IPS-18c (cell line): ENCODE results near the gene FLNB.
"Not testable (repeated sequence)": the region's sequence is repeated elsewhere in the genome, so short reads cannot be mapped to it uniquely, and the experiment has no call there.

Experiments used
- H3K4me3 ChIP-seq: 2 replicates; pipeline ENCODE4 v1.7.0; 2013; ENCODE audit warnings: low read depth, mild to moderate bottlenecking, low read length, moderate library complexity; ENCODE audit not compliant: insufficient read depth
- H3K9me3 ChIP-seq: one replicate; pipeline ENCODE4 v1.6.1; 2013; ENCODE audit warnings: mild to moderate bottlenecking, low read length, moderate library complexity; ENCODE audit not compliant: control insufficient read depth, insufficient read depth

The FLNB gene

DNA sequence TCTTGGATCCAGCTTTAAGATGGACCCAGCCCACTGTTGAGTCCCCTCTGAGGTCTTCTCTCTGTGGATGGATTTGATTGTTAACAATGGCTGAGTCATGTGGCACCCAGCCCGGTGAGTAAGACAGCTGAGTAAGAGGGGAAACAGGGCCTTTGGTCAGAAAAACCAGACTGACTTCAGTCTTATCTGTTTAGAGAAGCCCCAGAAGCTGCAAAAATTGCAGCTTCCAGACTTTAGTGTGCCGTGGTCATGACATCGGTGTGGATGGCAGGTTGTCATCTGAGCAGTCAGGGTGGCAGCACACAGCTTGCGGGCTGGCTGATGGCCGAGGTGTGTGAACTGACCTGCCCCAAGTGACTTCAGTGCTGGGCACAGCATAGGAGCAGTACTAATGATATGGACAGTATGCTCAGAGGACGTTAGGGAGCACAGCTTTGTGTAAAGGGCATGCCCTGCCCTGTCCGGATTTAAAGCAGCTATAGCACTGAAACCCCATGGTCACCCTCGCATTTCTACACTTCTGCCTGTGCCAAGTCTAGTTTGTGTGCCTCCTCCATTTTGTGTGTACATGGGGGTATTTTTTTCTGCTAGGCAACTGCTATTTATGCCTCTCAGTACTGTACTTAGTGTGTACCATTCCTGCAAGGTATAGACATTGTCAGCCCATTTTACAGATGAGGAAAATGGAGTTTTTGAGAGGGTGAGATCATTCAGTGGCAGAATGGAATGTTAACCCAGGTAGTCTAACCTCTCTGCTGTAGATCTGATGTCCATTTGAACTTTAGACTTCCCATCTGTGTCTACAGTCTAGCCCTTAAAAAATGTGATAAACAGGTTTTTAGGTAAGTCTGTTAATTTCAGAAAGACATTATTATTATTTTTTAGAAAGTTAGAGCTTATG, 44.4 kb downstream of the FLNB start:
- H3K4me3 ChIP-seq = no peak overlapping the region
- H3K9me3 ChIP-seq = no peaks in the 10 kb centered on the region

GRCh38 chr3:58054652-58055051, 46.4 kb downstream of the FLNB start:
- no peak overlapping the region for H3K4me3 ChIP-seq

GRCh38 chr3:58055314-58055713, 47.1 kb downstream of the FLNB start:
- Histone ChIP-seq H3K4me3 (no peak overlapping the region), H3K9me3 (no peaks in the 10 kb centered on the region)

More at GRCh38 chr3:58054652-58055051, 46.4 kb downstream of the FLNB start:
- no peaks in the 10 kb centered on the region for H3K9me3 ChIP-seq

DNA sequence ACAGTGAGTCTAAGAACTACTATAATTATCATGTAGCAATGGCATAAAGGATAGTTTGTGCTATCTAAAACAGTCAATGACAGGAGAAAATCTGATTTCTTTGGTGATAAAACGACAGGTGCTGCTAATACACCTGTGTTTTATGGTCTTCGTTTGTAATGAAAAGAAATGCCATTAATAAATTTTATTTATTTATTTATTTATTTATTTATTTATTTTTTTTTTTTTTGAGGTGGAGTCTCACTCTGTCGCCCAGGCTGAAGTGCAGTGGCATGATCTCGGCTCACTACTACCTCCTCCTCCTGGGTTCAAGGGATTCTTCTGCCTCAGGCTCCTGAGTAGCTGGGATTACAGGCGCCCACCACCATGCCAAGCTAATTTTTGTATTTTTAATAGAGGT, 47.7 kb downstream of the FLNB start:
- H3K9me3 ChIP-seq, H3K4me3 ChIP-seq: not testable (repeated sequence)

DNA sequence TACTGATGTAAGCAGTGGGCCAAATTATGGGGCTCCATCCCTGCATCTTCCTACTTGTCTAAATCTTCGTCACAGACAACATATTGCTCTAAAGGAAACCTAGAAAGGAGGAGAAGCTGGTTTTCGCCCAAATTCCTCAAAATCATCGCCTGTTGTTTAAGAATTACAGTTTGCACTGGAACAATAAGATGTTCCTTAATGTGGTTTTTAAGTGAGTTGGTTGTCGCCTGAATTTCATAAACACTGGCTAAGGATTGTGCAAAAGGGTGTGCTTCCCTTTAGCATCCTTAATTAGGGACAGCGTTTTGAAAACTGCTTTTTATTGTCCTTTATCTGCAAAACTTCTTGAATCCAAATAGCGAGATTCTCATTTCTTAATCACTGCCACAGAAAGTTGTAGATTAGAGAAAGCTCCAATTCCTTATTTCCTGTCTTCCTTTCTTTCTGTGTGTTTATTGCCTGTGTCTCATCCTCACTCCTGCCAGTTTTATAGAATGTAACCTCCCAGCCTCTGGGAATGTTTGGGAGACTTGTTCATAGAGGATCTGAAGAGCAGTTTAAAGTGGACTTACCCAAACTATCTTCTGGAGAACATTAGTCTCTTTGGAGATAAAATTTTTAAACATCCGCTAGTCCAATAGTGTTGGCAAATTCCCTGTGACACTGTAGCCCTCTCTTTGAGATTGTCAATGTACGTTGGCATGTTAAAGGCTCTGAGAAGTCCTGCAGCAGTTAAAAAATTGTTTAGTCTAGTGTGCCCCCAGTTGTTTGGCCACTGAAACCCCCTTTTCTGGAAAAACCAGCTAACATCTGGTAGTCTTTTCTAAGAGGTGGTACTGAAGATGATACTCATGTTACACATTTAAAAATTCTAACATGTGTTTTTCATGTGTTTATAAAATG, 50.4 kb downstream of the FLNB start:
- Histone ChIP-seq H3K4me3 (no peak overlapping the region), H3K9me3 (no peaks in the 10 kb centered on the region)

GRCh38 chr3:58059349-58060321, 51.4 kb downstream of the FLNB start:
- Histone ChIP-seq H3K9me3 (no peaks in the 10 kb centered on the region), H3K4me3 (no peak overlapping the region)

GRCh38 chr3:58062472-58062871, 54.2 kb downstream of the FLNB start:
- Histone ChIP-seq H3K9me3 (no peaks in the 10 kb centered on the region), H3K4me3 (no peak overlapping the region)

DNA sequence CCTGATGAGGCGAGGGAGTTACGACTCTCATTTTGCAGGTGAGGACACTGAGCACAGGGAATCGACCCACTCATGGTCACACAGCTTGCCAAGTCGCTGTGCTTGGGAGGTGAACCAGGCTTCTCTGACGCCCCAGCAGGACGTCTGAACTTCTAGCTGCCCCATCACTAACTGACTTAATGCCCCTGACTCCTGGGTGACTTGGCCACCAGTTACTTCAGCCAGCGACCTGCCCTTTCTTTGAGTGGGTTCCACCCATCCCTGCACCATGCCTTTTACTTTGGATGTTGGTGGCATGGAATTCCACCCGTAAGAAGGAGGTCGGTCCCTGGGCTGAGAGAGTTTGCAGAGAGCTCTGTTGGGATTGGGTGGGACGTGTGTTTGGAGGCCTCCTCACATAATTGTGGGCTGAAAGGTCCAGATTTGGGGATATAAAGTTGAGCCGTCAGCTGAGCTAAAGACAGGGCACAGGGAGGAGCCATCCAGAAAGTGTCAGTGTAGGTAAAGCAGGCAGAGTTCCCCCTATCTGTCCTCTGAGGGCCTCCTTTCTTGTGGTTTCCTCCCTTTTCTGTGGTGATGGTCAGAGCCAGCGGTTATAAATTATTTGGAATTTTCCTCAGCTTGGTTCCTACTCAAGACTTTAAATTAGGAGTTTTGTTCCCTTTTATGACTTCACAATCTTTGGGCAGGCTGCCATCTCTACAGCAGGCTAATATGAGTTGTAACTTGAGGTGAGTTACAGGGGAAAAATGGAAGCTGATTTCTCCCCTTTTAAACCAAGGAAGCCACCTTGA, 55.0 kb downstream of the FLNB start:
- Histone ChIP-seq H3K4me3 (0 out of 2 replicates have a peak overlapping the region, but pooled peaks have one; percentile 0), H3K9me3 (no peaks in the 10 kb centered on the region)

GRCh38 chr3:58064923-58065638, 56.9 kb downstream of the FLNB start:
- H3K4me3 ChIP-seq = no peak overlapping the region
- no peaks in the 10 kb centered on the region for H3K9me3 ChIP-seq

DNA sequence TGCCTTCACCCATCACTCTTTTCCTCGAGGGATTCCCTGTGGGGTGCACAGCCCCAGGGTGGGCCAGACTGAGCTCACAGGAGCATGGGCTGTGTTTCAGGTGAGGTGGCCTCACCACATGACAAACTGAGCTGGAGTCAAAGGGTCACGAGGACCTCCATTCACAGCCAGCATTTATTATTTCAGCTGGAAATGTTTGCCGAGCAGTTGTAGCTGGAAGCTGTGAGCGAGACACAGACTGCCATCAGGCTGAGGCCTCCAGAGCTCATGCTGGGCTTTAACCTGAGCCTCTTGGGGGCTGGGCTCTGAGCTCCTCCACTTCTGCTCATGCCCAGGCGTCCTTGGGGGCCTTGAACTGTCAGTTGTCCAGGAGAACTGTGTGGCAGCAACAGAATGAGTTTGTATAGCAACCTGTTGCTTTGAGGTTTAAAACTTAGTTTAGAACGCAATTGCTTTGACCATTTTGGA, 57.5 kb downstream of the FLNB start:
- Histone ChIP-seq H3K9me3 (no peaks in the 10 kb centered on the region), H3K4me3 (no peak overlapping the region)

DNA sequence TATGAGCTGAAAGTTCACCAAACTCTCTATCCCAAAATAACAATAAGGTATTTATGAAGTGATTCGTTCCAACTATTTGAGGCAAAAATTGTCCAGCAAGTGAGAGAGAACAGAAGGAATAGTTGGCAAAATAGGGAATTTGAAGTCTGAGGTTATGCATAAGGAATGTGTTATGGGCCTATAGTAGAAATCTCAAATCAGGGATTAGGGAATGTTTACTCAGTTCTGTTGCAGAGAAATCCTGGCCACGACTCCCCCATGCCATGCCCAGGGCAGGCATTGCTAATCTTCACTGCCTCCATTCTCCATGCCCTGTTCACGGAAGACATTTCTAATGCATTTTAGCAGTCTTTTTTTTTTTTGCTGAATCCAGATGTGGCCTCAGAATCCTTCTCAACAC, 58.6 kb downstream of the FLNB start:
- Histone ChIP-seq H3K4me3 (no peak overlapping the region), H3K9me3 (no peaks in the 10 kb centered on the region)

- Histone ChIP-seq H3K9me3 (no peaks in the 10 kb centered on the region), H3K4me3 (no peak overlapping the region)
These were observed 60.0 kb downstream of the FLNB start for GRCh38 chr3:58068122-58068809.

- H3K9me3 ChIP-seq = no peaks in the 10 kb centered on the region
- H3K4me3 ChIP-seq = no peak overlapping the region
These were observed 63.3 kb downstream of the FLNB start for GRCh38 chr3:58071480-58071971.

- Histone ChIP-seq H3K4me3 (no peak overlapping the region), H3K9me3 (no peaks in the 10 kb centered on the region)
These were observed 64.0 kb downstream of the FLNB start for GRCh38 chr3:58072052-58072762.
